Measurements from ENCODE around the gene MRPL36. TPM values are rescaled to one million over a fixed set of nuclear protein-coding genes. Genes with fewer than 3 reads are reported as not detected.

The MRPL36 gene
- total and polyA plus RNA-seq, 4 experiments from 2014 or later: 30.7 to 85.1 (median 54.7) TPM

- no peak overlapping the region for H3K4me3 Mint-ChIP-seq
- H3K9me3 ChIP-seq (ENCODE audit: control insufficient read depth in 1 of 2, low read length in 2 of 2): no peaks in the 10 kb centered on the region
- H3K36me3 ChIP-seq (ENCODE audit: insufficient read depth, low read length): no peaks in the 10 kb centered on the region
- peaks cover 0 to under 1% (median 0%) of the 10 kb centered on the region in 4 donors for H3K4me1 Mint-ChIP-seq
- H3K27me3 Mint-ChIP-seq: peaks cover 13 to 18% of the 10 kb centered on the region in 2 donors
- H3K27ac ChIP-seq (ENCODE audit: low read depth, low read length): no peak overlapping the region
- no peak for DNase-seq
- no peak overlapping the region for H3K4me3 ChIP-seq (ENCODE audit: low read length in 2 of 2)
- intact Hi-C loops (cut with micrococcal nuclease): no loop called here
- H3K4me1 ChIP-seq (ENCODE audit: insufficient read depth, low read length): no peaks in the 10 kb centered on the region
- ChIA-PET POLR2A (ENCODE audit: partially characterized antibody) (no interaction called here), CTCF (ENCODE audit: partially characterized antibody) (no interaction called here)
- no peaks in the 10 kb centered on the region for H3K36me3 Mint-ChIP-seq
- no peaks in the 10 kb centered on the region for H3K9me3 Mint-ChIP-seq
- no peaks in the 10 kb centered on the region for H3K27me3 ChIP-seq (ENCODE audit: insufficient read depth, low read length)
- H3K27ac Mint-ChIP-seq: no peak overlapping the region
Observed at GRCh38 chr5:1835431-1835830, 35.8 kb upstream of the MRPL36 start.

- CTCF ChIA-PET (ENCODE audit: partially characterized antibody): no interaction called here
- no peaks in the 10 kb centered on the region for H3K36me3 Mint-ChIP-seq
- intact Hi-C loops (cut with micrococcal nuclease): no loop called here
Observed at GRCh38 chr5:1834721-1835429, 35.2 kb upstream of the MRPL36 start.

GRCh38 chr5:1834022-1834551, 34.5 kb upstream of the MRPL36 start:
- H3K27ac Mint-ChIP-seq: no peak overlapping the region
- Histone ChIP-seq H3K27me3 (ENCODE audit: insufficient read depth, low read length) (no peaks in the 10 kb centered on the region), H3K4me3 (ENCODE audit: low read length in 2 of 2) (no peak overlapping the region), H3K27ac (ENCODE audit: low read depth, low read length) (no peak overlapping the region), H3K4me1 (ENCODE audit: insufficient read depth, low read length) (no peaks in the 10 kb centered on the region), H3K9me3 (ENCODE audit: control insufficient read depth in 1 of 2, low read length in 2 of 2) (no peaks in the 10 kb centered on the region), H3K36me3 (ENCODE audit: insufficient read depth, low read length) (no peaks in the 10 kb centered on the region)
- POLR2A ChIA-PET (ENCODE audit: partially characterized antibody): no interaction called here
- no peak overlapping the region for H3K4me3 Mint-ChIP-seq
- no peak for DNase-seq
- CTCF ChIA-PET (ENCODE audit: partially characterized antibody): no interaction called here
- no peaks in the 10 kb centered on the region for H3K36me3 Mint-ChIP-seq
- no peaks in the 10 kb centered on the region for H3K9me3 Mint-ChIP-seq
- H3K4me1 Mint-ChIP-seq: no peaks in the 10 kb centered on the region
- peaks cover 10 to 11% of the 10 kb centered on the region in 2 donors for H3K27me3 Mint-ChIP-seq
- intact Hi-C loops (cut with micrococcal nuclease): no loop called here

More at GRCh38 chr5:1834721-1835429, 35.2 kb upstream of the MRPL36 start:
- DNase-seq: no peak
- Histone ChIP-seq H3K9me3 (ENCODE audit: control insufficient read depth in 1 of 2, low read length in 2 of 2) (no peaks in the 10 kb centered on the region), H3K36me3 (ENCODE audit: insufficient read depth, low read length) (no peaks in the 10 kb centered on the region), H3K4me1 (ENCODE audit: insufficient read depth, low read length) (no peaks in the 10 kb centered on the region), H3K27me3 (ENCODE audit: insufficient read depth, low read length) (no peaks in the 10 kb centered on the region), H3K27ac (ENCODE audit: low read depth, low read length) (no peak overlapping the region), H3K4me3 (ENCODE audit: low read length in 2 of 2) (no peak overlapping the region)
- POLR2A ChIA-PET (ENCODE audit: partially characterized antibody): no interaction called here
- H3K27ac Mint-ChIP-seq: no peak overlapping the region
- no peaks in the 10 kb centered on the region for H3K4me1 Mint-ChIP-seq
- H3K4me3 Mint-ChIP-seq: no peak overlapping the region
- no peaks in the 10 kb centered on the region for H3K9me3 Mint-ChIP-seq
- peaks cover 13 to 17% of the 10 kb centered on the region in 2 donors for H3K27me3 Mint-ChIP-seq

GRCh38 chr5:1833264-1834021, 33.8 kb upstream of the MRPL36 start:
- DNase-seq: no peak
- H3K36me3 Mint-ChIP-seq: no peaks in the 10 kb centered on the region
- H3K36me3 ChIP-seq (ENCODE audit: insufficient read depth, low read length): no peaks in the 10 kb centered on the region
- no peaks in the 10 kb centered on the region for H3K4me1 ChIP-seq (ENCODE audit: insufficient read depth, low read length)
- intact Hi-C loops (cut with micrococcal nuclease): no loop called here
- no peaks in the 10 kb centered on the region for H3K9me3 ChIP-seq (ENCODE audit: control insufficient read depth in 1 of 2, low read length in 2 of 2)
- POLR2A ChIA-PET (ENCODE audit: partially characterized antibody): no interaction called here
- no peaks in the 10 kb centered on the region for H3K9me3 Mint-ChIP-seq
- H3K27ac ChIP-seq (ENCODE audit: low read depth, low read length): no peak overlapping the region
- peaks cover 8 to 11% of the 10 kb centered on the region in 2 donors for H3K27me3 Mint-ChIP-seq
- H3K27me3 ChIP-seq (ENCODE audit: insufficient read depth, low read length): no peaks in the 10 kb centered on the region
- H3K4me3 Mint-ChIP-seq: no peak overlapping the region
- no peak overlapping the region for H3K27ac Mint-ChIP-seq
- H3K4me3 ChIP-seq (ENCODE audit: low read length in 2 of 2): no peak overlapping the region
- H3K4me1 Mint-ChIP-seq: no peaks in the 10 kb centered on the region
- CTCF ChIA-PET (ENCODE audit: partially characterized antibody): no interaction called here

- H3K27me3 ChIP-seq (ENCODE audit: insufficient read depth, low read length): no peaks in the 10 kb centered on the region
- POLR2A ChIA-PET (ENCODE audit: partially characterized antibody): no interaction called here
- Mint-ChIP-seq H3K36me3 (no peaks in the 10 kb centered on the region), H3K27me3 (peaks cover 5 to 9% of the 10 kb centered on the region in 2 donors), H3K4me1 (no peaks in the 10 kb centered on the region), H3K9me3 (no peaks in the 10 kb centered on the region), H3K4me3 (no peak overlapping the region), H3K27ac (no peak overlapping the region)
- H3K4me3 ChIP-seq (ENCODE audit: low read length in 2 of 2): no peak overlapping the region
- no peak overlapping the region for H3K27ac ChIP-seq (ENCODE audit: low read depth, low read length)
- H3K36me3 ChIP-seq (ENCODE audit: insufficient read depth, low read length): no peaks in the 10 kb centered on the region
- CTCF ChIA-PET (ENCODE audit: partially characterized antibody): no interaction called here
- no peak for DNase-seq
- no peaks in the 10 kb centered on the region for H3K4me1 ChIP-seq (ENCODE audit: insufficient read depth, low read length)
- no peaks in the 10 kb centered on the region for H3K9me3 ChIP-seq (ENCODE audit: control insufficient read depth in 1 of 2, low read length in 2 of 2)
- intact Hi-C loops (cut with micrococcal nuclease): no loop called here
Observed at GRCh38 chr5:1832511-1833250, 33.0 kb upstream of the MRPL36 start.

- ChIA-PET CTCF (ENCODE audit: partially characterized antibody) (interaction anchor here (1.1 kb wide), 1 partner anchor 11 kb away, joined by 3 read pairs; no protein-coding TSS in a partner anchor), POLR2A (ENCODE audit: partially characterized antibody) (no interaction called here)
- Histone ChIP-seq H3K27ac (ENCODE audit: low read depth, low read length) (no peak overlapping the region), H3K36me3 (ENCODE audit: insufficient read depth, low read length) (no peaks in the 10 kb centered on the region), H3K27me3 (ENCODE audit: insufficient read depth, low read length) (no peaks in the 10 kb centered on the region), H3K4me3 (ENCODE audit: low read length in 2 of 2) (no peak overlapping the region), H3K4me1 (ENCODE audit: insufficient read depth, low read length) (no peaks in the 10 kb centered on the region), H3K9me3 (ENCODE audit: control insufficient read depth in 1 of 2, low read length in 2 of 2) (no peaks in the 10 kb centered on the region)
- Mint-ChIP-seq H3K27me3 (peaks cover 3 to 8% of the 10 kb centered on the region in 2 donors), H3K36me3 (no peaks in the 10 kb centered on the region), H3K4me3 (no peak overlapping the region), H3K27ac (no peak overlapping the region), H3K9me3 (no peaks in the 10 kb centered on the region), H3K4me1 (no peaks in the 10 kb centered on the region)
- DNase-seq: no peak
- intact Hi-C loops (cut with micrococcal nuclease): no loop called here
Observed at GRCh38 chr5:1831677-1832313, 32.2 kb upstream of the MRPL36 start.

- Histone ChIP-seq H3K27ac (ENCODE audit: low read depth, low read length) (no peak overlapping the region), H3K27me3 (ENCODE audit: insufficient read depth, low read length) (no peaks in the 10 kb centered on the region), H3K4me1 (ENCODE audit: insufficient read depth, low read length) (no peaks in the 10 kb centered on the region), H3K4me3 (ENCODE audit: low read length in 2 of 2) (no peak overlapping the region), H3K36me3 (ENCODE audit: insufficient read depth, low read length) (no peaks in the 10 kb centered on the region), H3K9me3 (ENCODE audit: control insufficient read depth in 1 of 2, low read length in 2 of 2) (no peaks in the 10 kb centered on the region)
- H3K27ac Mint-ChIP-seq: peak overlapping the region in 1 of 7 donors; percentile 36
- no peak overlapping the region for H3K4me3 Mint-ChIP-seq
- no peaks in the 10 kb centered on the region for H3K4me1 Mint-ChIP-seq
- peaks cover 2 to 6% of the 10 kb centered on the region in 2 donors for H3K27me3 Mint-ChIP-seq
- POLR2A ChIA-PET (ENCODE audit: partially characterized antibody): no interaction called here
- H3K36me3 Mint-ChIP-seq: no peaks in the 10 kb centered on the region
- no peaks in the 10 kb centered on the region for H3K9me3 Mint-ChIP-seq
- CTCF ChIA-PET (ENCODE audit: partially characterized antibody): interaction anchor here (1.1 kb wide), 1 partner anchor 11 kb away, joined by 3 read pairs; no protein-coding TSS in a partner anchor
- intact Hi-C loops (cut with micrococcal nuclease): no loop called here
- no peak for DNase-seq
Observed at GRCh38 chr5:1831257-1831656, 31.6 kb upstream of the MRPL36 start.
